Activated naive CD8-positive, alpha-beta T cell treated with anti-CD3 and anti-CD28 coated beads, Interleukin-2, amount 10 ng/mL, durations not matched to agents 7 days and 5 days (primary cell): ENCODE results near the gene ATP1B4. TPM values are rescaled to one million over a fixed set of nuclear protein-coding genes. Genes with fewer than 3 reads are reported as not detected.

ENCODE experiments used
- ATAC-seq: fragments of 150-1000 bp; cut with Tn5 transposase; one replicate; pipeline ENCODE4 v1.10.0; 2021; ENCODE audit warnings: low read depth, moderate library complexity
- POLR2A ChIA-PET: fragments of 350-600 bp; sonication (Branson Sonifier 250); formaldehyde crosslinking; loops from one replicate; lab custom pipeline; 2021; ENCODE audit warnings: antibody characterized with exemption; lab: Charles Lee
- DNase-seq: peaks from one replicate; pipeline ENCODE4 v3.0.0; 2021
- H3K27ac Mint-ChIP-seq: one replicate; pipeline ENCODE4 v1.8.0; 2022; ENCODE audit warnings: mild to moderate bottlenecking, mixed read lengths
- H3K27me3 Mint-ChIP-seq: one replicate; pipeline ENCODE4 v1.8.0; 2022; ENCODE audit warnings: mild to moderate bottlenecking, moderate library complexity, mixed read lengths
- H3K36me3 Mint-ChIP-seq: one replicate; pipeline ENCODE4 v1.8.0; 2021; ENCODE audit warnings: mild to moderate bottlenecking, mixed read lengths
- H3K4me1 Mint-ChIP-seq: one replicate; pipeline ENCODE4 v1.8.0; 2021; ENCODE audit warnings: mixed read lengths
- H3K4me3 Mint-ChIP-seq: one replicate; pipeline ENCODE4 v1.8.0; 2022; ENCODE audit warnings: mild to moderate bottlenecking, moderate library complexity, mixed read lengths
- H3K9me3 Mint-ChIP-seq: one replicate; pipeline ENCODE4 v1.8.0; 2021; ENCODE audit warnings: mixed read lengths
- total RNA-seq, 2 experiments: library from RNA; stranded (reverse); gene quantifications; one replicate each; pipeline ENCODE4 v1.2.3, GENCODE V29; 2021

ATP1B4 gene
- total RNA-seq, 2 experiments from 2014 or later: not detected

DNA sequence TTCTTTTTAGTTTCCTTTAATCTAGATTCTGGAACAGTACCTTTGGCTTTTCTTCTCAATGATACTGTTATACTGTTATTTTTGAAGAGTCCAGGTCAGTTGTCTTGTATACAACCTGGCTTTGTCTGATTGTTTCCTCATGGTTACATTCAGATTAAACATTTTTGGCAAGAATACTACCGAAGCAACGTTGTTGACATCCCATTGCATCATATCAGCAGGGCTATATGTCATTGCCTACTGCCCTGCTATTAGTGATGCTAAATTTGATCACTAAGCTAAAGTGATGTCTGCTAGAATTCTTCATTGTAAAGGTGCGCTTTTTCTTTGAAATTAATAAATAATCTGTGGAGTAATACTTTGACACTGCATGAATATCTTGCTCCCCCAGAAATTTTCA, 5.8 kb upstream of the ATP1B4 start:
- H3K4me3 Mint-ChIP-seq: no peak overlapping the region
- H3K27me3 Mint-ChIP-seq: no peaks in the 10 kb centered on the region
- DNase-seq: no peak
- no peaks in the 10 kb centered on the region for H3K36me3 Mint-ChIP-seq
- no peaks in the 10 kb centered on the region for H3K4me1 Mint-ChIP-seq
- no peak for ATAC-seq
- H3K27ac Mint-ChIP-seq: no peak overlapping the region
- H3K9me3 Mint-ChIP-seq: peaks cover 2% of the 10 kb centered on the region
- POLR2A ChIA-PET: no interaction called here

DNA sequence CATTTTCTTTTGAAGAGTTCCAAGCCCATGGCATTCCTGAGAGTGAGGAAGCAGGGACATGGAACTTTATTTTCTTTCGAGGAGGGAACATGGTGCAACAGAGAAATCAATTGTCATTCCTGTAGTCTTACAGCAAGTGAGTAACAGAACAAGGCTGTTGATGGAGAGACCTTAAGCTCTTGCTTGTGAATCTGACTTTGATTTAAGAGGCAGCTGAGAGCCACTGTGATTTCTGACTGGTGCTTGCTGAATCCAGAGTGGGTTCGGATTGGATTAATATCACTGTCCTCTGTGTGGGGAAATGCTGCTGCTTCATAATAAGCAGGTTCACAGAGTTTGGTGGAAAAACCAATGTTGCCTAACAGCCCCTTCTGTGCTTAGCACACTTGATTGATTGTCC, 4.7 kb upstream of the ATP1B4 start:
- ATAC-seq: no peak

DNA sequence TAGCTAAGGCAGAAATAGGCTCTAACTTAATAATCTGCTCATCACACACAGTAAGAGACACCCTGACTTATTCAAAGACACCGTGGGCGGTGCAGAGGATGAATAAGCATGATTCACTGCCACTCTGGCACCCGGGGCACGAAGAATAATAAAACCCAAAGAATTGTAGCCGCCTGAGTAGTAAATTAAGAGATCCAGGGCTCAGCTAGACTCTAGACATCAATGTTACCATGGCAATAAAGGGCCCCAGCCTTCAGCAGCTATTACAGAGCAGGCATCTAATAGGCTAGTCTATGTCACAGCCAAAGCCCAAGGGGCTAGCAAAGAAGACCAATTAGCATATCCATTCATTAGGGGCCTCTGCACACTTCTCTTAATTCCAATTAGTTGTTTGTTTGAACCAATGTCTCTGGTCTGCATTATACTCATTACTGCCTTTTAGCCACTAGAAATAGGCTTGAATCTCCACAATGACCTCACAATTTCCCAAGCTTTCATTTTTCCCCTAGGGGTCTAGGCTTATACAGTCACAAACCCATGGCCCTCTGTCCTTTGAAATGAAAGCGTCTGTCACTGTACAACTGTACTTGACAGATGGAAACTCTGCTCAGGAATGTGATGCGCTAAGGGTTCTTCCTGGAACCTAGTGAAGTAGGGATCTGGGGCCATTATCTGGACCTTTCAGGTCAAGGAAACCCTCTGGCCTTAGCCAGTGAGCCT, 3.0 kb upstream of the ATP1B4 start:
- Mint-ChIP-seq H3K27me3 (no peaks in the 10 kb centered on the region), H3K27ac (no peak overlapping the region)
- ATAC-seq: no peak

More for the DNA sequence above, 4.7 kb upstream of the ATP1B4 start:
- POLR2A ChIA-PET: no interaction called here
- Mint-ChIP-seq H3K9me3 (no peaks in the 10 kb centered on the region), H3K4me1 (no peaks in the 10 kb centered on the region), H3K36me3 (no peaks in the 10 kb centered on the region), H3K27ac (no peak overlapping the region), H3K4me3 (no peak overlapping the region), H3K27me3 (no peaks in the 10 kb centered on the region)
- DNase-seq: no peak

DNA sequence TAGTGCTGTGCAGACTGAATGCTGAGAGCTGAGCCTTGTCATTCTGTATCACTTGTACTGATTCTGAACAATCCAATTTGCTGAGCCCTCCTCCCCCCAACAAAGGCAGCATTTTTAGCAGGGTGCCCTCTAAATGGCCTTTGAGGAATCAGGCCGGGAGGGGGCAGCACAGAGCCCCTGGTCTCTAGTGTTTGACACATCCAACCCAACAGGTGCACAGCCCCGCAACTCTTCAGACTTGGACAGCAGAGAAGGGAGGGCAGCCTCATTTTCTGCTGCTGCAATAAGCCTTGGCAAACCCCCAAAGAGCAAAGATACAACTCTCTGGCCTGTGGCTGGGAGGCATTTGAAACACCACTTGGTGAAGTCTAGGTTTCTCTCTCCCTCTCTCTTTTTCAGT, 3.4 kb downstream of the ATP1B4 start:
- ATAC-seq: peak; percentile 50
- Mint-ChIP-seq H3K4me3 (no peak overlapping the region), H3K27me3 (no peaks in the 10 kb centered on the region), H3K9me3 (no peaks in the 10 kb centered on the region), H3K36me3 (no peaks in the 10 kb centered on the region), H3K27ac (no peak overlapping the region), H3K4me1 (no peaks in the 10 kb centered on the region)
- DNase-seq: peak; percentile 52
- POLR2A ChIA-PET: no interaction called here

More for the DNA sequence above, 3.0 kb upstream of the ATP1B4 start:
- no peak for DNase-seq
- no peaks in the 10 kb centered on the region for H3K36me3 Mint-ChIP-seq
- no peak overlapping the region for H3K4me3 Mint-ChIP-seq
- no peaks in the 10 kb centered on the region for H3K4me1 Mint-ChIP-seq
- POLR2A ChIA-PET: no interaction called here
- no peaks in the 10 kb centered on the region for H3K9me3 Mint-ChIP-seq

DNA sequence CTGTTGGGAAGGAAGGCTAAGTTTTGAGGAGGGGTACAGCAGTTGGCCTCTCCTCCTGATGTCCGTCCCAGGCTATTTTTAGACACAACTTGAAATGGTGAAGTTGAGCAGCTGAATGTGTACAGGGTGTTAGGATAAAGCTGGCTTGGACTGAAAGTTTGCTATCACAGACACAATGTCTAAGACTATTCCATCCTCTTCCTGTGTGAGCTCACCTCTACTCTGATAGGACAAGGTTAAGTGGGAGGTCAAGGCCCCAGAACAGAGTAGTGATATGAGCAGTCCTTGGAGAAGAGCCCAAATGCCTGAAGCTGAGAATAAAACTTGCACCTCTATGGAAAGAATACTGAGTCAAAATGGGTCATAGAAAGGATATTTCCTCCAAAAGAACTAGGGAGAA, 4.1 kb downstream of the ATP1B4 start:
- H3K27me3 Mint-ChIP-seq: no peaks in the 10 kb centered on the region
- H3K9me3 Mint-ChIP-seq: no peaks in the 10 kb centered on the region
- ATAC-seq: no peak
- H3K36me3 Mint-ChIP-seq: no peaks in the 10 kb centered on the region
- H3K27ac Mint-ChIP-seq: no peak overlapping the region
- no peaks in the 10 kb centered on the region for H3K4me1 Mint-ChIP-seq
- POLR2A ChIA-PET: no interaction called here
- no peak overlapping the region for H3K4me3 Mint-ChIP-seq
- no peak for DNase-seq

DNA sequence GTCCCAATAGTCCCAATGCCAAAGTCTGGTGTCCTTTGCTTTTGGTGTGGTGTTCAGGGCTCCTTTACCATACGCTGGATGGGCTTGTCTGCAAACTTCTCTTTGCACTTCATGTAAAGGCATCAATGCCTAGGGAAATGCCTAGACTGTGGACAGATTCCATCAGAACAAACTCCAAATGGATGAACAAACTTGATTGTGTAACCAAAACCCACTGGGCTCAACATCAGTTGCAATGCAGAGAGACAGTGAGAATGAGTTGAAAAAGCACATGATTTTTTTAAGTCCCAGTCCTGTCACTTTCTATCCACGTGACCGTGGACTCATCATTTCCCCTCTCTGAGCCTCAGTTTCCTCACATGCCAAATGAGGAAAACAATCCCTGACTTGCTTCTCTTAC, 4.9 kb downstream of the ATP1B4 start:
- Mint-ChIP-seq H3K27me3 (no peaks in the 10 kb centered on the region), H3K9me3 (no peaks in the 10 kb centered on the region), H3K4me3 (no peak overlapping the region), H3K4me1 (no peaks in the 10 kb centered on the region), H3K36me3 (no peaks in the 10 kb centered on the region), H3K27ac (no peak overlapping the region)
- POLR2A ChIA-PET: no interaction called here
- DNase-seq (no peak), ATAC-seq (no peak)

DNA sequence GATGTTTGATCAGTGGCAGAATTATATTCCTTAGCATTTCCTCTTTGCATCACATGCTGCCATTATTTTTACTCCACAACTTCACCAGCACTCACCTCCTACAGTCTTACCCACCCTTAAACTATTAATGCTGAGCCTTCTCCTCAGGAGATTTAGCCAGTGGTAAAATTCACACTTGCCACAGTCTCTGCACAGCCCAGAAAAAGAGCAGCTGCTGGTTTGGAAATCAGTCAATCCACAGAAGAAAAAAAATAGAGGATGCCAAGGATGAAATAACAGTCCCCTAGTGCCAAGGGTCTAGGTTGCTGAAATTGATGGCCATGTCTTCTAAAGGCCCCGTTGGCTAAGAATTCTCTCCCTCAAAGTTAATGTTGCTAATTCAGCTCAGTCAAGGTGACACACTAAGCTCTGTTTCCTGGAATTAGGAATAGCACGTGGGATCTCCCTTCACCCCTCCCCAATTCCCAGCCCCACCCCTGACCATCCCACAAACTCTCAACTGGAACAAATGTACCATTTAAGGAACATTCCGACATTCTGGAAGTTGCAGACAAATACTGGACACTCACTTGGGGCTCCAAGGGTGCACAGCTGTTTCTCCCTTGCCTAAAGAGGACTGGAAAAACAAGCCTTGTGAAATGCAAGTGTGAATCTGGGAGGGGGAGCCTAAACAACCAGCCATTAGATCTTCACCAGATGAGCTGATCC, 5.7 kb downstream of the ATP1B4 start:
- H3K27me3 Mint-ChIP-seq: no peaks in the 10 kb centered on the region
- H3K9me3 Mint-ChIP-seq: no peaks in the 10 kb centered on the region
- H3K27ac Mint-ChIP-seq: no peak overlapping the region
- H3K4me3 Mint-ChIP-seq: no peak overlapping the region
- DNase-seq (no peak), ATAC-seq (no peak)
- H3K4me1 Mint-ChIP-seq: no peaks in the 10 kb centered on the region
- POLR2A ChIA-PET: no interaction called here
- no peaks in the 10 kb centered on the region for H3K36me3 Mint-ChIP-seq

DNA sequence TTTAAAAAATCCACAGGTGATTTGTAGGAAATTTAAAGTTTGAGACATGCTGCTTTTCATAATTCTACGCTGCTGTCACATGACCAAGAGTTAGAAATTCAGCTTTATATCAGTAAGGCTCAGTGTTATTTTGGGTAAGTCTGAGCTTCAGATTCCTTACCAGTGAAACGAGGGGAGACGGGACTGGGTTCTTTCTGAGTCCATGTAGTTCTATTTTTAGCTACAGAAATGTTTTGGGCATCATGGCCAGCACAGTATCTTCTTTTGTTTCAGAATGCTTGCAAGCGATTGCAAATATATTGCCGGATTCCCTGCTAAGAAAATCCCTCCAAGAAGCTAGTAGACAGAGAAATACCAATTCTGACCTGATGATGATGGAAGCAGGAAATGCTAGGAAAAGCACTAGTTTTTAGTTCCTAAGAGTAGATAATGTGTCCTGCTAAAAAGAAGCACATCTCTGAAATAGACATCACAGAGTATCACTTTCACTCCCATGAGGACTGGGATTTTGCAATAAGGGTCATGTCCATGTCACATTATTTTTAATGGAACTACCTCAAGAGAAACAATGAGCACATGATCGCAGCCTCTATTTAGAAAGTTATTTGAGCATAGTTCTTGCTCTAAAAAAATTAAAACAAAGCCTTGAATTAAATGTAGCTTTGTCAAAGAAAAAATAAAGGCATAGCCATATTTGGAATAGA, 10.9 kb downstream of the ATP1B4 start:
- Mint-ChIP-seq H3K27ac (no peak overlapping the region), H3K9me3 (no peaks in the 10 kb centered on the region), H3K36me3 (no peaks in the 10 kb centered on the region), H3K4me3 (no peak overlapping the region), H3K27me3 (no peaks in the 10 kb centered on the region), H3K4me1 (no peaks in the 10 kb centered on the region)
- DNase-seq (no peak), ATAC-seq (no peak)
- POLR2A ChIA-PET: no interaction called here

DNA sequence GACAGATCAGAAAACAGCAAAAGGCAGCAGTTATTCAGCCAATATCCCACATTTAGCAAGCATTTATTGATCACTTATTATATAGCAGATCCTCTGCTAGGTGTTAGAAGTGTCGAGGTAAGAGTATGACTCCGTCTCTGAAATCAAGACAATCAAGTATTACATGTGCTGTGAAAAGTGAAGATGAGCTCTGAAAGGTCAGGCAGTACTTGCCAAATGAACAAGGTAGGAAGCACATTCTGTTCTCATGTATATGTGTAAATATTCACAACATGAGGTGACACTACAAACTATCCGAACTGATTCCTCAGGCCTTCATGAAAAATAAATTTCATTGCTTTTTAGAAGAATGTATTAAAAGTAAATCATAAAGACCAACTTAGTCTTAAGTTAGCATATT, 15.3 kb downstream of the ATP1B4 start:
- POLR2A ChIA-PET: no interaction called here
- no peak for ATAC-seq
- H3K36me3 Mint-ChIP-seq: no peaks in the 10 kb centered on the region
- H3K27me3 Mint-ChIP-seq: peaks cover 2% of the 10 kb centered on the region
- H3K9me3 Mint-ChIP-seq: no peaks in the 10 kb centered on the region
- no peak overlapping the region for H3K27ac Mint-ChIP-seq
- no peak for DNase-seq
- H3K4me1 Mint-ChIP-seq: peaks cover 7% of the 10 kb centered on the region
- H3K4me3 Mint-ChIP-seq: no peak overlapping the region

DNA sequence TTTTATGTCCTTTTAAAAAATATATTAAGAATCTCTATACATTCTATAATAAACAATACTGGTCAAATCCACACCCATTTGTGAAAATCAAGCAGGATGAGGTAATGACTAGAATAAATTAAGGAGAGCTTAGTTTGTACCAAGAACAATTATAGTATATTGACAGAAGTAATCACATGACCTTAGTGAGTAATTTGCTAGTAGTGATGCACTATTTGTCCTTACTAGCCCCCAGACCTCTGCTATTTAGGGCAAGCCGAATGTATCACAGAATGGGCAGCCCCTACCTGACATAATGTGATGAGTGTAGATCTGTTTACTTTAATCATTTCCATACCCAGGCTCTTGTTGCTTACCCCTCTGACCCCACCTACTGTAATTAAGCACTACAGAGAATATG, 15.8 kb downstream of the ATP1B4 start:
- peaks cover 7% of the 10 kb centered on the region for H3K4me1 Mint-ChIP-seq
- no peaks in the 10 kb centered on the region for H3K9me3 Mint-ChIP-seq
- no peak for ATAC-seq
- no peaks in the 10 kb centered on the region for H3K36me3 Mint-ChIP-seq
- H3K4me3 Mint-ChIP-seq: no peak overlapping the region
- POLR2A ChIA-PET: no interaction called here
- H3K27me3 Mint-ChIP-seq: peaks cover 4% of the 10 kb centered on the region
- no peak overlapping the region for H3K27ac Mint-ChIP-seq
- no peak for DNase-seq

DNA sequence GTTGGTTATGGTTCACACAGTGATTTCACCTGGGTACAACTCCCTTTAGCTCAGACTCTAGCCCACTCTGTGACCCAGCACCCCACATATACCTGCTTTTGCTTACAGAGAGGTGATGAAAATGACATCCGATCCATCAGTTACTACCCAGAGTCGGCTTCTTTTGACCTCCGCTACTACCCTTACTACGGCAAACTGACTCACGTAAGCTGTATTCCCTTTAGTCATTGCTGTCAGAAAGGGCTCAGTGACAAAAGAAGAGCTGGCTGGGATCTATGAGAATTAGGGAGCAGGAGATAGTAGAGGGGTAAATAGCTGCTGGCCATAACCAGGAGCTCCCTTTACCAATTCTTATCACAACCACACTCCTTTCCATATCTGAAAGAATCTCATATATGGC, 16.7 kb downstream of the ATP1B4 start:
- POLR2A ChIA-PET: no interaction called here
- H3K27me3 Mint-ChIP-seq: peaks cover 4% of the 10 kb centered on the region
- ATAC-seq (no peak), DNase-seq (no peak)
- H3K4me1 Mint-ChIP-seq: peaks cover 7% of the 10 kb centered on the region
- H3K4me3 Mint-ChIP-seq: no peak overlapping the region
- no peak overlapping the region for H3K27ac Mint-ChIP-seq
- H3K36me3 Mint-ChIP-seq: no peaks in the 10 kb centered on the region
- no peaks in the 10 kb centered on the region for H3K9me3 Mint-ChIP-seq

DNA sequence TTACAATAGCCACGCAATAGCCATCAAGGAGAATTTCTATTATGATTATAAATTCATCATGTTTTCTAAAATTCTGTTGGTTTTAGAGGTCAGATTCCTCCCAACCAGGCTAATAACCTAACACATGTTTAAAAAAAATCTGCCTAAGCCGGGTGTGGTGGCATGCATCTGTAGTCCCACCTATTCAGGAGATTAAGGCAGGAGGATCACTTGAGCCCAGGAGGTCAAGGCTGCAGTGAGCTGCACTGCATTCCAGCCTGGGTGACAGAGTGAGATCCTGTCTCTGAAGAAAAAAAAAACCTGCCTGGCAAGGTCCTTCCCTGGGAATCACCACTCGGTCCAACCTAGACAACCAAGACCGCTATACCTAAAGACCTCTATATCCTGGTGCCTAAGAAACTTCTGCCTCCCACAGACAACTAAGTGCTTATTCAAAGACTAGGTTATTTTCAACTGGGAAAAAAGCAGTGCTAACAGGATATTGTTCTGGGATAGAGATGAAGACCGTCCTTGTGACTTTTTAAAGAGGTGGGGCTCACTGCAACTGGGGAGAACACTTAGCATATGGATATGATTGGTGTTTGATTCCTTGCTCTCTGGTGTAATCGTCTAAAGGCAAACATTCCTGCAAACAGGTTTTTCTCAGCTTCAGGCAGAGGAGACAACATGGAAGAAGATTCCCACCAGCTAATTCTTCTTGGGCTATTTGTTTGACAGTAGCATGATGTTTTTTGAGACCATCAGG, 18.2 kb downstream of the ATP1B4 start:
- H3K4me3 Mint-ChIP-seq: no peak overlapping the region
- H3K4me1 Mint-ChIP-seq: peaks cover 7% of the 10 kb centered on the region
- peaks cover 4% of the 10 kb centered on the region for H3K27me3 Mint-ChIP-seq
- no peaks in the 10 kb centered on the region for H3K9me3 Mint-ChIP-seq
- H3K36me3 Mint-ChIP-seq: no peaks in the 10 kb centered on the region
- H3K27ac Mint-ChIP-seq: no peak overlapping the region
- POLR2A ChIA-PET: no interaction called here
- no peak for ATAC-seq
- no peak for DNase-seq

DNA sequence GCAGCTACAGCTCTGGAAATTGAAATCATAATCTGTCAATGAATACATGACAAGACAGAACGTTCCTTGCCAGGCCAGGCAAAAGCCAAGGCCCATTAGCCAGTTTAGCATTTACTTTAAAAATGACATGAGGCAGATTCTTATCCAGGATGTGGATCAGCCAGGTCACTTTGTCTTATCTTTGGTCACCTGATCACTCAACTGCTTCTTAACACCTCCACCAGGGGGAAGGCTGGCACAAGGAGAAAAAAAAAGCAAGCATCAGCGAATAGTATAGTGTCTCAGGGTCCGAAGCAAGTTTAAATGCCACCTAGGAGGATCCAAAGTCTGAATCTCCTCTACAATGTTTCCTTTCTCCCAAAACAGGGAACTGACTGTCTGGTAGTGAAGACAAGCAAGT, 18.8 kb downstream of the ATP1B4 start:
- peaks cover 4% of the 10 kb centered on the region for H3K27me3 Mint-ChIP-seq
- ATAC-seq: peak; percentile 73
- DNase-seq: no peak
- POLR2A ChIA-PET: no interaction called here
- H3K27ac Mint-ChIP-seq: no peak overlapping the region
- peaks cover 7% of the 10 kb centered on the region for H3K4me1 Mint-ChIP-seq
- H3K4me3 Mint-ChIP-seq: no peak overlapping the region
- no peaks in the 10 kb centered on the region for H3K9me3 Mint-ChIP-seq
- no peaks in the 10 kb centered on the region for H3K36me3 Mint-ChIP-seq
